OCI-LY7 (cell line): ENCODE measurements around the gene ROPN1L. TPM values are rescaled to one million over a fixed set of nuclear protein-coding genes. Genes with fewer than 3 reads are reported as not detected.

ENCODE experiments used
- BruUV-seq: library from RNA; stranded (reverse); fragments of 400-500 nt; replicated peaks from 2 replicates; lab custom pipeline; 2021; lab: Mats Ljungman, UMichigan
- CTCF ChIA-PET: fragments of 300-600 bp; sonication (Branson Sonifier 250); formaldehyde crosslinking; loops from one replicate; lab custom pipeline; 2022; ENCODE audit warnings: antibody characterized with exemption; ENCODE audit not compliant: unreplicated experiment; lab: Charles Lee
- POLR2A ChIA-PET: fragments of 300-600 bp; sonication (Branson Sonifier 250); formaldehyde crosslinking; loops from one replicate; lab custom pipeline; 2022; ENCODE audit warnings: antibody characterized with exemption; lab: Charles Lee
- DNase-seq: peaks from one replicate; pipeline ENCODE4 v3.0.0-alpha.2; 2015; ENCODE audit warnings: low spot score
- H2AFZ ChIP-seq: fragments of 200-600 bp; sonication (generic), shearing (Covaris generic); 2 replicates; pipeline ENCODE4 v1.6.1; 2014; ENCODE audit warnings: mild to moderate bottlenecking, antibody characterized with exemption, low read length, moderate library complexity
- H3K27ac ChIP-seq: fragments of 200-600 bp; sonication (generic); 2 replicates; pipeline ENCODE4 v1.5.1; 2014; ENCODE audit warnings: mixed run types, low read depth, mild to moderate bottlenecking, moderate library complexity, low read length, inconsistent platforms; ENCODE audit not compliant: poor library complexity, severe bottlenecking
- H3K36me3 ChIP-seq: fragments of 200-600 bp; sonication (generic); 2 replicates; pipeline ENCODE4 v1.6.1; 2014; ENCODE audit warnings: mild to moderate bottlenecking, antibody characterized with exemption, low read length, moderate library complexity, mixed read lengths; ENCODE audit not compliant: insufficient read depth
- H3K4me1 ChIP-seq: fragments of 200-600 bp; sonication (generic); 2 replicates; pipeline ENCODE4 v1.5.1; 2014; ENCODE audit warnings: mild to moderate bottlenecking, low read length; ENCODE audit not compliant: insufficient read depth, poor library complexity, severe bottlenecking
- H3K4me2 ChIP-seq: fragments of 200-600 bp; sonication (generic); 2 replicates; pipeline ENCODE4 v1.6.1; 2014; ENCODE audit warnings: mild to moderate bottlenecking, low read length
- H3K4me3 ChIP-seq: fragments of 200-600 bp; sonication (generic); 2 replicates; pipeline ENCODE4 v1.5.1; 2014; ENCODE audit warnings: mild to moderate bottlenecking, low read depth, low read length; ENCODE audit not compliant: poor library complexity, severe bottlenecking
- H3K79me2 ChIP-seq: fragments of 200-600 bp; sonication (generic); 2 replicates; pipeline ENCODE4 v1.6.1; 2016; ENCODE audit warnings: low read depth, mild to moderate bottlenecking, low read length, moderate library complexity, mixed read lengths; ENCODE audit not compliant: insufficient read depth
- H3K9me2 ChIP-seq: fragments of 200-600 bp; sonication (generic); 2 replicates; pipeline ENCODE4 v1.6.1; 2016; ENCODE audit warnings: mild to moderate bottlenecking, low read length, mixed read lengths; ENCODE audit not compliant: insufficient read depth
- H3K9me3 ChIP-seq: fragments of 200-600 bp; sonication (generic); 2 replicates; pipeline ENCODE4 v1.6.1; 2014; ENCODE audit warnings: mild to moderate bottlenecking, mixed run types, low read length, mixed read lengths
- H4K20me1 ChIP-seq: fragments of 200-600 bp; sonication (generic); 2 replicates; pipeline ENCODE4 v1.6.1; 2014; ENCODE audit warnings: mild to moderate bottlenecking, antibody characterized with exemption, low read length, moderate library complexity, mixed read lengths; ENCODE audit not compliant: insufficient read depth
- CTCF ChIP-seq: fragments of 200-600 bp; sonication (generic); conservative IDR thresholded peaks from 2 replicates; pipeline ENCODE4 v1.5.1; 2014; ENCODE audit warnings: mild to moderate bottlenecking, antibody characterized with exemption, low read length, moderate library complexity, mixed read lengths
- EZH2phosphoT487 ChIP-seq: fragments of 200-600 bp; sonication (generic); IDR thresholded peaks from 2 replicates; pipeline ENCODE4 v1.6.1; 2018; ENCODE audit warnings: low read depth, borderline replicate concordance, mild to moderate bottlenecking, mixed run types, antibody characterized with exemption, low read length, moderate library complexity, mixed read lengths
- intact Hi-C: fragments of 100-400 bp; cut with micrococcal nuclease; formaldehyde crosslinking; loops from one replicate; pipeline ENCODE4 v1.10.0; 2022; ENCODE audit not compliant: unreplicated experiment
- total RNA-seq, 2 experiments: library from RNA; depleted of rRNA in 1 of 2; stranded (reverse); fragments of >200 nt in 1 of 2; shearing (Covaris generic) in 1 of 2; gene quantifications; 2 replicates each; pipeline ENCODE4 v1.2.3, GENCODE V29; 2014 to 2022

Gene ROPN1L
- total RNA-seq, 2 experiments from 2014 or later = 0.35 to 0.36 TPM

- H3K9me3 ChIP-seq = no peaks in the 10 kb centered on the region
- no peaks in the 10 kb centered on the region for H3K36me3 ChIP-seq
- H3K79me2 ChIP-seq = no peaks in the 10 kb centered on the region
- ChIA-PET CTCF (no interaction called here), POLR2A (interaction anchor here (1.0 kb wide), 1 partner anchor 105 kb away, joined by 4 read pairs; no protein-coding TSS in a partner anchor)
- no peaks in the 10 kb centered on the region for H3K4me1 ChIP-seq
- no peak for DNase-seq
- H2AFZ ChIP-seq = no peak overlapping the region
- no peak overlapping the region for H3K4me3 ChIP-seq
- no peak overlapping the region for H3K4me2 ChIP-seq
- no peaks in the 10 kb centered on the region for H4K20me1 ChIP-seq
- intact Hi-C loops = no loop called here
- TF ChIP-seq CTCF = no peak
- TF ChIP-seq EZH2phosphoT487 = no peak
- no peaks in the 10 kb centered on the region for H3K9me2 ChIP-seq
- H3K27ac ChIP-seq = no peak overlapping the region
- BruUV-seq = no TSS peak
Observed at GRCh38 chr5:10461904-10462555, 20.4 kb downstream of the ROPN1L start.

- no peaks in the 10 kb centered on the region for H3K9me2 ChIP-seq
- no peak for TF ChIP-seq CTCF
- TF ChIP-seq EZH2phosphoT487 = no peak
- H2AFZ ChIP-seq = no peak overlapping the region
- H3K27ac ChIP-seq = no peak overlapping the region
- intact Hi-C loops = no loop called here
- H3K4me1 ChIP-seq = peaks cover 3% of the 10 kb centered on the region
- H3K36me3 ChIP-seq = no peaks in the 10 kb centered on the region
- H3K9me3 ChIP-seq = no peaks in the 10 kb centered on the region
- DNase-seq = no peak
- no peaks in the 10 kb centered on the region for H4K20me1 ChIP-seq
- no TSS peak for BruUV-seq
- CTCF ChIA-PET = no interaction called here
- no peaks in the 10 kb centered on the region for H3K79me2 ChIP-seq
- no peak overlapping the region for H3K4me2 ChIP-seq
- POLR2A ChIA-PET = no interaction called here
- H3K4me3 ChIP-seq = no peak overlapping the region
Observed at GRCh38 chr5:10463566-10463965, 21.9 kb downstream of the ROPN1L start.

- DNase-seq = no peak
- H3K9me2 ChIP-seq = no peaks in the 10 kb centered on the region
- CTCF ChIA-PET = no interaction called here
Observed at GRCh38 chr5:10464173-10464572, 22.5 kb downstream of the ROPN1L start.

More at GRCh38 chr5:10464173-10464572, 22.5 kb downstream of the ROPN1L start:
- no peak overlapping the region for H2AFZ ChIP-seq
- no peaks in the 10 kb centered on the region for H3K36me3 ChIP-seq
- H3K27ac ChIP-seq = no peak overlapping the region
- POLR2A ChIA-PET = no interaction called here
- H3K4me3 ChIP-seq = no peak overlapping the region
- H3K9me3 ChIP-seq = no peaks in the 10 kb centered on the region
- H3K79me2 ChIP-seq = no peaks in the 10 kb centered on the region
- no peak overlapping the region for H3K4me2 ChIP-seq
- no peaks in the 10 kb centered on the region for H4K20me1 ChIP-seq
- BruUV-seq = no TSS peak
- peaks cover 3% of the 10 kb centered on the region for H3K4me1 ChIP-seq
- intact Hi-C loops = no loop called here
- TF ChIP-seq CTCF (no peak), EZH2phosphoT487 (no peak)
